CD4-positive, alpha-beta T cell treated with Interleukin-15 for 4 hours (primary cell): ENCODE data around the gene SMYD4.
"Not testable (repeated sequence)": the region's sequence is repeated elsewhere in the genome, so short reads cannot be mapped to it uniquely, and the experiment has no call there.

Experiments used
- DNase-seq: peaks from one replicate; pipeline ENCODE4 v3.0.0-alpha.2; 2020; ENCODE audit warnings: low spot score

SMYD4 gene

DNA sequence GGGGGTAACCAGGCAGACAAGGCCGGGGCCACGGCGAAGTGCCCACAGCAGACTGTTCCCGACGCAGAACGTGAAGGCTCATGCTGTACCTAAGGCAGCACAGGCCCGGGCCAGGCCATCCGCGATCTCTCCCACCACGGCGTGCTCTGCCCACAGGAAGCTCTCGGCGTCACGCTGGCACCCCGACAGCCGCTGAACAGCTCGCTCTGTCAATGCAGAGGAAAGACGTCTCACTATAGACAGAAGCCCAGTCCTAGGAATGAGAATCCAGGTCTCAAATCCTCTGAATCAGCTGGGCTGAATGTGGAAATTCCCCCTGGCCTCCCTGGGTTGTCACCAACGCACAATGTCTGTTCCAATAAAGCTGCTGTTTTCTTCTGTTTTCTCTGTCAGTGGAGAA lies 46.4 kb downstream of the SMYD4 start:
- DNase-seq, result no peak

DNA sequence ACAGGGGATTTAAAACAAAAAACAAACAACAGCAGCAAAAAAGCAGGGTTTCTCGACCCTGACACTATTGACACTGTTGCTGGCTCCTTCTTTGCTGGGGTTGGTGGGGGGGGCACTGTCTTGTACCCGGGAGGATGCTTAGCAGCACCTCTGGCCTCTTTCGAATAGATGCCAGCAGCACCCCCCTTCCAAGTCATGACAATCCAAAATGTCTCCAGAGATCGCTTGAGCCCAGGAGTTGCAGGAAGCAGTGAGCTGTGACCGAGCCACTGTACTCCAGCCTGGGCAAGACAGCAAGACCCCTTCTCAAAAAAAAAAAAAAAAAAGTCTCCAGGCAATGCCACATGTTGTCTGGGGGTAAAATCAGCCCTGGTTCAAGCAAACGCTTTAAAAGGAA lies 47.5 kb downstream of the SMYD4 start:
- DNase-seq, result no peak

DNA sequence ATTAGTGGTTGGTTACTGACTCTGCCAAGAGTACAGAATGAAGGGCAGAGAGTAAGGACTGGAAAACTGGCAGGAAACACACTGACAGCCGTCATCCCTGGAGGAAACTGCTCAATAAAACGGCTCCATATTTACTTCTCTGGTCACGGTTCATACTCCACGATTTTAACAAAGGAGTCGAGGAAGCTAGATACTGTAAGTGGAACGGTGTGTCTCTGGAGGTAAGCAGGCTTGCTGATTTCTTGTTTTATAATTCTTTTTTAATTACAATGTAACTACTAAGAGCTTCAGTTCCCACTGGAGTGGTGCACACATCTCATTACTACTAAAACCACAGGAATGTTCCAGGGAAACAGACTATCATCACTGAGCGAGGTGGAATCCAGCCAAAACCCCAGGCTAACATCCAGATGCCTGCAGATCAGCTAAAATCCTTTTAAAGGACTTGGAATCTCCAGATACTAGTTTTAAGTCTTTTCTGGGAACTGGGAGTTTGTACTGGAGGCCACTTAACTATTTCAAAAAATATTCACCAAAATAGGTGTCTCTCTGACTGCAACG lies 50.1 kb downstream of the SMYD4 start:
- DNase-seq, result no peak

DNA sequence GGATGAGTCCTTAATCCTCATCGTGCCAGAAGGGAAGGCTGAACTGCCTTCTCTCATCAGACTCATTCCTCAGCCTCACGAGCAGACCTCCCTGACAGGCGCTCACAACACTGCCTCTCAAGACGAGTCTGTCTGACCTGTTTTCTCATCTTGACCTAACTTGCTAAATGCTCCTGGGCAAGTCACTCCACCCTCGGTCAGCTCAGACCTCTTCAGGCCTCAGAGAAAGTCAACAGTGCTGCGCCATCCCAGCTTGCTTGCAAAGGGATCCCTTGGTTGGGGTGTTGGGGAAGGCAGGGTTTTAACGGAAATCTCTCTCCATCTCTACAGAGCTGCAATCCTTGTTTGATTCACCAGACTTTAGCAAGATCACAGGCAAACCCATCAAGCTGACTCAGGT lies 52.8 kb downstream of the SMYD4 start:
- DNase-seq, result no peak

GRCh38 chr17:1776328-1776727 lies 53.4 kb downstream of the SMYD4 start:
- no peak for DNase-seq

- no peak for DNase-seq
These were observed 55.1 kb downstream of the SMYD4 start for GRCh38 chr17:1774390-1775176.

GRCh38 chr17:1773696-1774181 lies 56.0 kb downstream of the SMYD4 start:
- no peak for DNase-seq

DNA sequence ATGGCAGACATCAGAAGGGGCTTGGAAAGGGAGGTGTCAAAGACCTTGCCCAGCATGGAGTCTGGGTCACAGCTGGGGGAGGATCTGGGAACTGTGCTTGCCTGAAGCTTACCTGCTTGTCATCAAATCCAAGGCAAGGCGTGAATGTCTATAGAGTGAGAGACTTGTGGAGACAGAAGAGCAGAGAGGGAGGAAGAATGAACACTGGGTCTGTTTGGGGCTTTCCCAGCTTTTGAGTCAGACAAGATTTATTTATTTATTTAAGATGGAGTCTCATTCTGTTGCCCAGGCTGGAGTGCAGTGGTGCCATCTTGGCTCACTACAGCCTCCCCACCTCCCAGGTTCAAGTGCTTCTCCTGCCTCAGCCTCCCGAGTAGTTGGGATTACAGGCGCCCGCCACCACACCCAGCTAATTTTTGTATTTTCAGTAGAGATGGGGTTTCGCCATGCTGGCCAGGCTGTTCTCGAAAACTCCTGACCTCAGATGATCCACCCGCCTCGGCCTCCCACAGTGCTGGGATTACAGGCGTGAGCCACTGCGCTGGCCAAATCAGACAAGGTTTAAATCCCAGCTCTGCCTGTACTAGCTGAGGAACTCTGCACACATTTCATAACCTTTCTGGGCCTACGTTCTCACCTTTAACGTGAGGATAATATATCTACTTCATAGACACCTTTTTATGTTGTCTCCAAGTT lies 56.6 kb downstream of the SMYD4 start:
- not testable (repeated sequence) for DNase-seq

DNA sequence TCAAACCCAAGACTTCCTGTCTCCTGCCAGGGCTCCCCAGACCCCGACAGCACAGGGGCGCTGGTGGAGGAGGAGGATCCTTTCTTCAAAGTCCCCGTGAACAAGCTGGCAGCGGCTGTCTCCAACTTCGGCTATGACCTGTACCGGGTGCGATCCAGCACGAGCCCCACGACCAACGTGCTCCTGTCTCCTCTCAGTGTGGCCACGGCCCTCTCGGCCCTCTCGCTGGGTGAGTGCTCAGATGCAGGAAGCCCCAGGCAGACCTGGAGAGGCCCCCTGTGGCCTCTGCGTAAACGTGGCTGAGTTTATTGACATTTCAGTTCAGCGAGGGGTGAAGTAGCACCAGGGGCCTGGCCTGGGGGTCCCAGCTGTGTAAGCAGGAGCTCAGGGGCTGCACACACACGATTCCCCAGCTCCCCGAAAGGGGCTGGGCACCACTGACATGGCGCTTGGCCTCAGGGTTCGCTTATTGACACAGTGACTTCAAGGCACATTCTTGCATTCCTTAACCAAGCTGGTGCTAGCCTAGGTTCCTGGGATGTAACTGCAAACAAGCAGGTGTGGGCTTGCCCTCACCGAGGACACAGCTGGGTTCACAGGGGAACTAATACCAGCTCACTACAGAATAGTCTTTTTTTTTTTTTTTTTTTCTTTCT lies 59.8 kb downstream of the SMYD4 start:
- no peak for DNase-seq

DNA sequence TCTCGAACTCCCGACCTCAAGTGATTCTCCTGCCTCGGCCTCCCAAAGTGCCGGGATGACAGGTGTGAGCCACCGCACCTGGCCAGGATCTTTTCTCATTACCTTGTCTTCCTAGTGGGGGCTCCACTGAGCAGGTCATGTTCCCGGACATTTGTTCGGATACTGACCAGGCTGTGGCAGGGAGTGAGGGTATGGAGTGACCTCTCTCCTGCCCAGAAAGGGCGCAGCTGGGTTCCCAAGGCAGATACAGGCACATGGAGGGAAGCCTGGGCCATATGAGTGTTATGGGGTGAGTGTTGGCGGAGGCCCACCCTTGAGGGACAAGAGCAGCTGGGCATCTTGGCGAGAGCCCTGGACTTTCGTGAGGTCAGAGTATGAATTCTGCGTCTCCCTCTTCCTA lies 62.3 kb downstream of the SMYD4 start:
- no peak for DNase-seq

DNA sequence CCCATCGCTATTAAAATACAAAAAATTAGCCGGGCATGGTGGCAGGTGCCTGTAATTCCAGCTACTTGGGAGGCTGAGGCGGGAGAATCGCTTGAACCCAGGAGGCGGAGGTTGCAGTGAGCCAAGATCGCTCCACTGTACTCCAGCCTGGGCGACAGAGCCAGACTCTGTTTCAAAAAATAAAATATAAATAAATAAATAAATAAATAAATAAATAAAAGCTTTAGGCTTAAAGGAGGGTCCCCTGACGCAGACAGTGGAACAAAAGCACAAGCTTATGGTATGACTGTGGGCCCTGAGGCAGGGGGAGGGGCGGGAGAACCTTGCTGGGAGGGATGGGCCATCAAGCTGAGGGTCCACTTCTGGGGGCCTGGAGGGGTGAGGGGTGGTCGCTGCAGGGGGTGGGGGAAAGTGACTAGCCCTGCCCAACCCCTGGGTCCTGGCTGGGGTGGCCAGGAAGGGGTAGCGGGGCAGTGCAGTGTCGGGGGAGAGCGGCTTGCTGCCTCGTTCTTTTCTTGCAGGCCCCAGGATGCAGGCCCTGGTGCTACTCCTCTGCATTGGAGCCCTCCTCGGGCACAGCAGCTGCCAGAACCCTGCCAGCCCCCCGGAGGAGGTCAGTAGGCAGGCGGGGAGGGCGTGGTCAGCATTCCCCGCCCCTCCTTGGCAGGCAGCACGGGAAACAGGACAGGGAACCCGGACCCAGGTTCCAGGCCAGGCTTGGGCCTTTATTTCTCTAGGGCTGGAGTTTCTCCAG lies 63.1 kb downstream of the SMYD4 start:
- DNase-seq, result no peak

DNA sequence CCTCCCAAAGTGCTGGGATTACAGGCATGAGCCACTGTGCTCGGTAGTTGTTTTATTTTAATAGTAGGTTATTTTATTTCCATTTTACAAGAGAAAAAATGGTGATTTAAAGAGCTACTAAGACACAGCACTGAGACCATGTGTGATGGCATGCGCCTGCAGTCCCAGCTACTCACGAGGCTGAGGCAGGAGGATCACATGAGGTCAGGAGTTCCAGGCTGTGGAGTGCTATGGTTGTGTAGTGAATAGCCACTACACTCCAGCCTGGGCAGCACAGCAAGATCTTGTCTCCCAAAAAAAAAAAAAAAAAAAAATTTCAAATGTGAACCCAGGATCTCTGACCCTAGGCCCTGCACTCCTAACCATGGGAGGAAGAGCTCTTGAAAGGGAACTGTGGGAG lies 64.1 kb downstream of the SMYD4 start:
- DNase-seq, result no peak

DNA sequence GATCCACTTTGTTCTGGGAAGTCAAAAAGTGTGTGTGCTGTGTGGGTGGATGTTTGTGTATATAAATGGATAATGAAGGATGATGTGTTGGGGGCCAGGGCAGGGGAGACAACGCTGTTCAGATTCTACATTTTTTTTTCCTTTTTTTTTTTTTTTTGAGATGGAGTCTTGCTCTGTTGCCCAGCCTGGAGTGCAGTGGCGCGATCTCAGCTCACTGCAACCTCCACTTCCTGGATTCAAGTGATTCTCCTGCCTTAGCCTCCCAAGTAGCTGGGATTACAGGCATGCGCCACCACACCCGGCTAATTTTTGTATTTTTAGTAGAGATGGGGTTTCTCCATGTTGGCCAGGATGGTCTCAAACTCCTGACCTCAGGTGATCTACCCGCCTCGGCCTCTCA lies 65.0 kb downstream of the SMYD4 start:
- DNase-seq, result not testable (repeated sequence)

DNA sequence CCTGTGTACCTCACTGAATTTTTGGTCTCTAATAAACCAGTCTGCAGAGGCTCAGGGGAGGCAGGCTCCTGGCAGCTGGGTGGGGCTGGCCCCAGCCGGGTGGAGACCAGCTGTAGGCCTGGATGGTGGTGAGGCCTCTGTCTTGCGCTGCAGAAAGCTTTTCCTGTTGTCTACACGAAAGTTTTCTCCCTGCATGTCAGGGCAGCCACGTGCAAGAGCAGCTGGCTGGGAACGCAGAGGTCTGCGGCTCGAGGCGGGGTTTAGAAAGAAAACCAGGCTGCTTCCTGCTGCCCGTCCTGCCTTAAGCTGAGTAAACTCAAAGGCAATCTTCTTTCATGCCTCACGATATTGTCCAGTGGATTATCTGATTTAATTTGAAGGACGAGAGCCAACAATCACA lies 65.4 kb downstream of the SMYD4 start:
- DNase-seq, result peak; percentile 56

DNA sequence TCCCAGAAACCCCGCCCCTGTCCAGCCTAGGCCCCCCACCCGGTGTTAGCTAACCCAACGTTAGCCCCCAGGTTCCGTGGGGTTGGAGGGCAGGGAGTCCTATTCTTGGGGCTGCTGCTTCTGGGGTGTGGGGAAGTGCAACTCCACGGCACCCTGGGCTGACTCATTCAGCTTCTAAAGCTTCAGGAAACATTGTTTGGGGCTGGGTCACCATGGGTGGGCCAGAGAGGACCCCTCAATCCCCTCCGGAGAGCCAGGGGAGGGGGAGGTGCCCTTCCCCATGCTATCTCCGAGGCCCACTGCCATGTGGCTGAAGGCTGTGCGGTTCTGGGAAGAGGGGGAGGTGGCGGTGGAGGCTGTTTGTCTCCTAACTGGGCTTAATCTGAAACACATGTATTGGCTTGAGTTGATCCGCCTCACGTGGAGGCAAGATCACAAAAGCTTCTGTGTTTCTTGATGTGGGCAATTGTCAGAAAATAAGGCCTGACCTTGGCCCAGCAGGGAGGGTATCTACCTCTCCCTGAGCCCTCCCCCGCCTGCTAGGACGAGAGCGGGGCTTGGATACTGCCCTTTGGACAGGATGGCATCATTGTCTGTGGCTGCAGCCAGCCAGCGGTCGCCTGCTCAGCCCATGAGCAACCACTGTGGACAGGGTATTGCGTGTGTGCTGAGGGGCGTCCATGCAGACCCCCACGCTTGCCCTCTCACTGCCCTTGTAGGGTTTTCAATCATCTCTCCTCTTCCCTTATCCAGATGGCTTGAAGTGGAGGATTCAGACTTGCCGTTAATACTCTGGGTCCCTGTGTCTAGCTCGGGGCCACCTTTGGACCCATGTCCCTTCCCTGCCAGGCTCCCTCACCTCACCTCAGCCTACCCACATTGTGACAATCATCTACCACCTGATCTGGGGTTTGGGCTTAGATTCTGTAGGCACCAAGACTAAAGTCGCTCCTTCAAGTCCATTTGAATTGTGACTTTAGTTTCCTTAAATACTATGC lies 66.5 kb downstream of the SMYD4 start:
- DNase-seq, result no peak

- DNase-seq, result no peak
These were observed 67.3 kb downstream of the SMYD4 start for GRCh38 chr17:1762233-1762900.

DNA sequence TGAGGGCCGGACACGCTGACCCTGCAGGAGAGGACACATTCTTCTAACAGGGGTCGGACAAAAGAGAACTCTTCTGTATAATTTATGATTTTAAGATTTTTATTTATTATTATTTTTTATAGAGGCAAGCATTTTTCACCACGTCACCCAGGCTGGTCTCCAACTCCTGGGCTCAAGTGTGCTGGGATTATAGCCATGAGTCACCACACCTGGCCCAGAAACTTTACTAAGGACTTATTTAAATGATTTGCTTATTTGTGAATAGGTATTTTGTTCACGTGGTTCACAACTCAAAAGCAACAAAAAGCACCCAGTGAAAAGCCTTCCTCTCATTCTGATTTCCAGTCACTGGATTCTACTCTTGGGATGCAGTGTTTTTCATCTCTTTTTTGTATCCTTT lies 70.2 kb downstream of the SMYD4 start:
- DNase-seq, result no peak

- no peak for DNase-seq
These were observed 70.9 kb downstream of the SMYD4 start for GRCh38 chr17:1758807-1759206.

DNA sequence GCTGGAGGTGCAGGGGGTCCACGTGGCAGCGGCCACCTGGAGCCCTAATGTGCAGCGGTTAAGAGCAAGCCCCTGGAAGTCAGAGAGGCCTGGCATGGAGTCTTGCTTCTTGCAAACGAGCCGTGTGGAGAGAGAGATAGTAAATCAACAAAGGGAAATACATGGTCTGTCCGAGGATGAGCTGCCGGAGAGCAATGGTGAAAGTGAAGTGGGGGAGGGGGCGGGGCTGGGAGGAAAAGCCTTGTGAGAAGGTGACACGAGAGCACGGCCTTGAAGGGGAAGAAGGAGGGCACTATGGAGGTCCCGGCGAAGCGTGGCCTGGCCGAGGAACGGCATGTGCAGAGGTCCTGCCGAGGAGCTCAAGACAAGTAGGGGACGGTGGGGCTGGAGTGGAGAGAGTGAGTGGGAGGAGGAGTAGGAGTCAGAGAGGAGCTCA lies 73.9 kb downstream of the SMYD4 start:
- DNase-seq, result no peak

GRCh38 chr17:1755252-1755826 lies 74.4 kb downstream of the SMYD4 start:
- no peak for DNase-seq
